Measurements from ENCODE around the gene PPP1R13B.

GRCh38 chr14:103848175-103849077 is 1.1 kb upstream of the PPP1R13B start:
- TF ChIP-seq NFE2L1 (CRISPR knock-in tag; IDR thresholded peaks at IDR 0.05) (no peak), NFYB (CRISPR knock-in tag; conservative IDR thresholded peaks at IDR 0.05; ENCODE audit: low read depth) (no peak), NR3C1 (CRISPR knock-in tag; conservative IDR thresholded peaks at IDR 0.05; ENCODE audit: low read depth) (no peak), ZNF121 (CRISPR knock-in tag; IDR thresholded peaks at IDR 0.05) (0 out of 2 replicates have a peak, but pooled peaks have one; percentile 47), USF2 (CRISPR knock-in tag; IDR thresholded peaks at IDR 0.05) (no peak), PREB (CRISPR knock-in tag; IDR thresholded peaks at IDR 0.05; ENCODE audit: borderline replicate concordance) (no peak)

Measured in WTC11 (cell line).